AG09319 (cell line): Measurements from ENCODE around the gene ADIRF.
"Not testable (repeated sequence)": the region's sequence is repeated elsewhere in the genome, so short reads cannot be mapped to it uniquely, and the experiment has no call there.

ENCODE experiments used
- DNase-seq: peaks from one replicate; pipeline ENCODE4 v3.0.0-alpha.2; 2010; ENCODE audit warnings: low read depth; ENCODE audit errors: extremely low read depth
- CTCF ChIP-seq: IDR thresholded peaks from 2 replicates; pipeline ENCODE4 v1.5.1; 2011; ENCODE audit warnings: low read depth, mild to moderate bottlenecking, inconsistent platforms, low read length, moderate library complexity

ADIRF gene

GRCh38 chr10:86943316-86944030 is 24.8 kb upstream of the ADIRF start:
- DNase-seq = no peak
- no peak for TF ChIP-seq CTCF

GRCh38 chr10:86944031-86944419 is 24.3 kb upstream of the ADIRF start:
- no peak for TF ChIP-seq CTCF
- no peak for DNase-seq

GRCh38 chr10:86944471-86944870 is 23.8 kb upstream of the ADIRF start:
- DNase-seq = no peak
- no peak for TF ChIP-seq CTCF

GRCh38 chr10:86944907-86945306 is 23.4 kb upstream of the ADIRF start:
- DNase-seq = no peak

GRCh38 chr10:86945361-86946212 is 22.7 kb upstream of the ADIRF start:
- TF ChIP-seq CTCF = peak; percentile 58
- no peak for DNase-seq

More at GRCh38 chr10:86944907-86945306, 23.4 kb upstream of the ADIRF start:
- TF ChIP-seq CTCF = no peak

- no peak for TF ChIP-seq CTCF
- DNase-seq = no peak
Observed at GRCh38 chr10:86946213-86947155, 21.8 kb upstream of the ADIRF start.

GRCh38 chr10:86947806-86948205 is 20.5 kb upstream of the ADIRF start:
- not testable (repeated sequence) for DNase-seq
